Spleen (tissue), 7 donors: ENCODE results near the gene TYW1B.
"Not testable (repeated sequence)": the region's sequence is repeated elsewhere in the genome, so short reads cannot be mapped to it uniquely, and the experiment has no call there.

Experiments
- CTCF ChIP-seq, 11 experiments: fragments of 200-600 bp in 7 of 11; fragments of 450-650 bp in 4 of 11; sonication (generic) in 4 of 11; IDR thresholded peaks in 8 of 11; conservative IDR thresholded peaks in 3 of 11; 1 replicate in 7 of 11; 2 replicates in 4 of 11; pipeline versions ENCODE4 v1.4.0 to v1.8.0; 2016 to 2021; ENCODE audit warnings: antibody characterized with exemption in 11 of 11, inconsistent platforms in 4 of 11, mild to moderate bottlenecking in 1 of 11
- POLR2A ChIP-seq, 3 donors: fragments of 450-650 bp; IDR thresholded peaks; one replicate each; pipeline ENCODE4 v1.5.1; 2017; ENCODE audit warnings: antibody characterized with exemption in 3 of 3, mild to moderate bottlenecking in 1 of 3
- POLR2AphosphoS5 ChIP-seq, 3 donors: sonication (generic); formaldehyde crosslinking; IDR thresholded peaks; one replicate each; pipeline ENCODE4 v1.5.1; 2017; ENCODE audit warnings: antibody characterized with exemption in 3 of 3
- donor health status: DM: no; HTN: no; CAD: no; lungs with moderate emphysema.
- donor health status: DM: no; HTN: no; CAD: no.
- donor health status: DM: no; HTN: no; CAD: no.

GRCh38 chr7:72601683-72602082, 226.3 kb downstream of the TYW1B start:
- not testable (repeated sequence) for TF ChIP-seq CTCF (IDR thresholded peaks at IDR 0.05 in 8 of 11, conservative IDR thresholded peaks at IDR 0.05 in 3 of 11); POLR2AphosphoS5 (IDR thresholded peaks at IDR 0.05); POLR2A (IDR thresholded peaks at IDR 0.05)
